ENCODE data around the gene PCYT1A.

PCYT1A gene

GRCh38 chr3:196198081-196198675 is 89.3 kb downstream of the PCYT1A start:
- no peak for DNase-seq (ENCODE audit: extremely low read depth, low read depth)
- no peak for TF ChIP-seq CTCF (IDR thresholded peaks at IDR 0.05; ENCODE audit: low read depth, low read length, missing control alignments)
- no peak overlapping the region for H3K4me3 ChIP-seq (replicated peaks; ENCODE audit: low read depth, low read length)

GRCh38 chr3:196197524-196197923 is 90.0 kb downstream of the PCYT1A start:
- no peak for TF ChIP-seq CTCF (IDR thresholded peaks at IDR 0.05; ENCODE audit: low read depth, low read length, missing control alignments)
- H3K4me3 ChIP-seq (replicated peaks; ENCODE audit: low read depth, low read length) = no peak overlapping the region
- no peak for DNase-seq (ENCODE audit: extremely low read depth, low read depth)

GRCh38 chr3:196195664-196196265 is 91.8 kb downstream of the PCYT1A start:
- DNase-seq (ENCODE audit: extremely low read depth, low read depth) = no peak
- no peak overlapping the region for H3K4me3 ChIP-seq (replicated peaks; ENCODE audit: low read depth, low read length)
- TF ChIP-seq CTCF (IDR thresholded peaks at IDR 0.05; ENCODE audit: low read depth, low read length, missing control alignments) = no peak

- no peak for DNase-seq (ENCODE audit: extremely low read depth, low read depth)
- no peak overlapping the region for H3K4me3 ChIP-seq (replicated peaks; ENCODE audit: low read depth, low read length)
- TF ChIP-seq CTCF (IDR thresholded peaks at IDR 0.05; ENCODE audit: low read depth, low read length, missing control alignments) = no peak
Measured at GRCh38 chr3:196194542-196194915, 93.0 kb downstream of the PCYT1A start.

GRCh38 chr3:196193736-196194541 is 93.6 kb downstream of the PCYT1A start:
- no peak for DNase-seq (ENCODE audit: extremely low read depth, low read depth)
- TF ChIP-seq CTCF (IDR thresholded peaks at IDR 0.05; ENCODE audit: low read depth, low read length, missing control alignments) = no peak
- H3K4me3 ChIP-seq (replicated peaks; ENCODE audit: low read depth, low read length) = no peak overlapping the region

GRCh38 chr3:196193133-196193735 is 94.3 kb downstream of the PCYT1A start:
- TF ChIP-seq CTCF (IDR thresholded peaks at IDR 0.05; ENCODE audit: low read depth, low read length, missing control alignments) = no peak
- no peak for DNase-seq (ENCODE audit: extremely low read depth, low read depth)
- H3K4me3 ChIP-seq (replicated peaks; ENCODE audit: low read depth, low read length) = no peak overlapping the region

Data from HFF-Myc (cell line).